HG03196 (cell line): ENCODE measurements around the gene POTEM.
"Not testable (repeated sequence)": the region's sequence is repeated elsewhere in the genome, so short reads cannot be mapped to it uniquely, and the experiment has no call there.

ENCODE experiments used
- ATAC-seq: cut with Tn5 transposase; IDR thresholded peaks from one replicate; pipeline ENCODE4 v1.9.1; 2021; ENCODE audit not compliant: unreplicated experiment

Gene POTEM

DNA sequence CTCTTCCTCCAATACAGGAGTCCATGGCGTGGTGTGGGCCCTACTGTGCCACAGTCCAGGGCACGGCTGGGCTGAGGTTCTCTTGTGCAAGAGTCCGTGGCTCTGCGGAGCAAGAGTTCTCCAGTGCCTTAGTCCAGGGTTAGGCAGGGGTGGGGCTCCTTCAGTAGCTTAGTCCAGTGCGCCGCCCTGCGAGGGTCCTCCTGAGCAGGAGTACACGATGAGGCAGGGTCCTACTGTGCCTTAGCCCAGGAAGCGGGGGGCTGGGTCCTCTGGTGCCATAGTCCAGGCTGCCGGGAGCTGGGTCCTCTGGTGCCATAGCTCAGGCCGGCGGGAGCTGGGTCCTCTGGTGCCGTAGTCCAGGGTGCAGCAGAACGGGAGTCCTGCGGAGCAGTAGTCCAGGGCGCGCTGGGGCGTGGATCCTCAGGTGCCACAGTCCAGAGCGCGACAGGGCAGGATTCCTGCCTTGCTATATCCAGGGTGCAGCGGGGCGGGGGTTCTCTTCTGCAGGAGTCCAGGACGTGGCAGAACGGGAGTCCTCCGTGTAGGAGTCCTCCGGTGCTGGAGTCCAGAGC lies 69.7 kb downstream of the POTEM start:
- ATAC-seq: not testable (repeated sequence)

DNA sequence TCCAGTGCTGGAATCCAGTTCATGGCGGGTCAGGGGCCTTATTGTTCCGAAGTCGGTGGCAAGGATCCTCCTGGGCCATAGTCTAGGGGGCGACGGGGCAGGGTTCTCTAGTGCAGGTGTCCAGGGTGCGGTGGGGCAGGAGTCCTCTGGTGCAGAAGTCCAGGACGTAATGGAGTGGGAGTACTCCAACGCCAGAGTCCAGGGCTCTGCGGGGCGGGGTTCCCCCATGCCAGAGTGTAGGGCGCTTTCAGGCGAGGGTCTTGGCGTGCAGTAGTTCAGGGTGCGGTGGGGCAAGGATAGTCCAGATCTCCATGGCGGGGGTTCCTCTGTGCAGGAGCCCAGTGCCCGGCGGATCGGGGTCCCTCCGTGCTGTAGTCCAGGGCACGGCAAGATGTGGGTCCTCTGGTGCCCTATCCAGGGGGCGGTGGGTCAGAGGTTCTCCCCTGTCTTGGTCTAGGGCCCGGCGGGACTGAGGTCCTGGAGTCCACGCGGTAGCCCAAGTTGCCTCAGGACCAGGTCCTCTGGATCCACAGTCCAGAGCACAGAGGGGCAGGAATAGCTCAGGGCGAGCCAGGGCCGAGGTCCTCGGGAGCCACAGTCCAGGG lies 70.9 kb downstream of the POTEM start:
- ATAC-seq: not testable (repeated sequence)

DNA sequence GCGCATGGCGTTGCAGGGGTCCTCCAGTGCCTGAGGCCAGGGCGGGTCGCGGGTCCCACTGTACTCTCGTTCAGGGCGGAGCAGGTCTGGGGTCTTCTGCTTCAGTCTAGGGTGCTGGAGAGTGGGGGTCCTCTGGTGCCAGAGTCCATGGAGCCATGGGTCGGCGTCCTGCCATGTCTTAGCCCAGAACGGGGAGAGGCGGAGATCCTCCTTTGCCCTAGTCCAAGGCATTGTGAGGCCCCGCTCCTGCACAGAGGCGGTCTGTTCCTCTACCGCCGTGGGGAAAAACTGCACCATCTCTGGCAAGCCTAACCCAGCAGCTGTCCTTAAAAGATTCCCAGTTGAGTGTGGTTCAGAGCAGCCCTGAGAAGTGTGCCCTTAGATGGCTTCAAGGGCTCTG lies 71.6 kb downstream of the POTEM start:
- not testable (repeated sequence) for ATAC-seq

DNA sequence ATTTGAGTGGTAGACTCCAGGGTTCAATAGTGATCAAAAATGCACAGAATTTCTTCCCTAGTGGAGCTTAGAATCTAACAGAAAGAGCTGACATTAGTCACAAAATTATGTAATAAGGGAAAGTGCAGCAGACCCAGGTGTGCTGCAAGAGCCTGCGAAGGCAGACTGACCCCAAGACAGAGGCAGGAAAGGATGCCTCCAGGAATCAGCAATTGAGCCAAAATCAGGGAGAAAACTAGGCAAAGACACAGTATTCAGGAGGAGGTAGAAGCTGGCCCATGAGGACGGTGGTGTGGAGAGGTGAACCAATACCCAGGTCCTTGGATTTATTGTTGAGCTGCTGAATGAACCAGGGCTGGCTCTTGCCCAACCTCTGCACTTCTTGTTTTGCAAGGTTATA lies 76.2 kb downstream of the POTEM start:
- not testable (repeated sequence) for ATAC-seq
